HG03521 (cell line): ENCODE measurements around the gene CPLX1.
A peak's percentile ranks its signal among the peaks of the same experiment; 100 is the strongest.
"Not testable (repeated sequence)": the region's sequence is repeated elsewhere in the genome, so short reads cannot be mapped to it uniquely, and the experiment has no call there.

Experiments used
- ATAC-seq: cut with Tn5 transposase; IDR thresholded peaks from one replicate; pipeline ENCODE4 v1.9.1; 2021; ENCODE audit warnings: mild to moderate bottlenecking, moderate library complexity; ENCODE audit not compliant: unreplicated experiment

The CPLX1 gene

GRCh38 chr4:762211-763190, 63.4 kb downstream of the CPLX1 start:
- no peak for ATAC-seq

- no peak for ATAC-seq
Measured at GRCh38 chr4:761739-762138, 64.2 kb downstream of the CPLX1 start.

- ATAC-seq = no peak
Measured at GRCh38 chr4:761086-761485, 64.8 kb downstream of the CPLX1 start.

- no peak for ATAC-seq
Measured at GRCh38 chr4:760616-761015, 65.3 kb downstream of the CPLX1 start.

GRCh38 chr4:759810-760209, 66.1 kb downstream of the CPLX1 start:
- not testable (repeated sequence) for ATAC-seq

GRCh38 chr4:757111-757510, 68.8 kb downstream of the CPLX1 start:
- ATAC-seq = no peak

GRCh38 chr4:754221-755120, 71.5 kb downstream of the CPLX1 start:
- ATAC-seq = no peak

- ATAC-seq = not testable (repeated sequence)
Measured at GRCh38 chr4:753186-753585, 72.7 kb downstream of the CPLX1 start.

- ATAC-seq = no peak
Measured at GRCh38 chr4:752196-752861, 73.6 kb downstream of the CPLX1 start.

- ATAC-seq = no peak
Measured at GRCh38 chr4:751676-752075, 74.3 kb downstream of the CPLX1 start.

GRCh38 chr4:749698-750666, 75.9 kb downstream of the CPLX1 start:
- no peak for ATAC-seq

- no peak for ATAC-seq
Measured at GRCh38 chr4:748461-748860, 77.5 kb downstream of the CPLX1 start.

GRCh38 chr4:747546-748170, 78.3 kb downstream of the CPLX1 start:
- ATAC-seq = no peak

GRCh38 chr4:744212-744841, 81.6 kb downstream of the CPLX1 start:
- no peak for ATAC-seq

- no peak for ATAC-seq
Measured at GRCh38 chr4:743463-744211, 82.3 kb downstream of the CPLX1 start.

GRCh38 chr4:742742-743311, 83.1 kb downstream of the CPLX1 start:
- ATAC-seq = peak; percentile 59

GRCh38 chr4:742096-742741, 83.7 kb downstream of the CPLX1 start:
- no peak for ATAC-seq
